Spinal cord (tissue), 10 donors: ENCODE measurements around the gene NFATC4. TPM values are rescaled to one million over a fixed set of nuclear protein-coding genes. Genes with fewer than 3 reads are reported as not detected.
"Not testable (repeated sequence)": the region's sequence is repeated elsewhere in the genome, so short reads cannot be mapped to it uniquely, and the experiment has no call there.

ENCODE experiments used
- DNase-seq, 6 donors: peaks; one replicate each; pipeline versions ENCODE4 v3.0.0 to v3.0.0-alpha.2; 2013 to 2015; ENCODE audit warnings: low spot score in 6 of 6, low read depth in 4 of 6
- H3K27ac ChIP-seq: one replicate; pipeline ENCODE4 v1.5.1; 2013; ENCODE audit warnings: low read depth, low read length, control low read depth
- H3K27me3 ChIP-seq: one replicate; pipeline ENCODE4 v1.6.1; 2013; ENCODE audit warnings: low read length; ENCODE audit not compliant: control insufficient read depth, insufficient read depth
- H3K36me3 ChIP-seq: one replicate; pipeline ENCODE4 v1.6.1; 2013; ENCODE audit warnings: low read length; ENCODE audit not compliant: control insufficient read depth, insufficient read depth
- H3K4me1 ChIP-seq: one replicate; pipeline ENCODE4 v1.6.1; 2013; ENCODE audit warnings: low read length; ENCODE audit not compliant: control insufficient read depth, insufficient read depth
- H3K4me3 ChIP-seq: one replicate; pipeline ENCODE4 v1.5.1; 2013; ENCODE audit warnings: low read depth, low read length, control low read depth
- H3K9me3 ChIP-seq: one replicate; pipeline ENCODE4 v1.6.1; 2013; ENCODE audit warnings: low read length; ENCODE audit not compliant: control insufficient read depth, insufficient read depth
- WGBS: methylation state at CpG from one replicate; pipeline ENCODE4 v1.1.5; 2013; ENCODE audit warnings: missing lambda C conversion rate; ENCODE audit not compliant: insufficient coverage; 5-methylcytosine and 5-hydroxymethylcytosine counted together
- long read RNA-seq, 4 donors: transcript quantifications; one replicate each; lab custom pipeline, GENCODE V29; 2026
- polyA plus RNA-seq, 2 donors: library from polyadenylated mRNA; unstranded; fragments of 120-200 nt; gene quantifications; one replicate each; pipeline ENCODE4 v1.2.1, GENCODE V29; 2013; ENCODE audit not compliant: insufficient read length in 2 of 2
- total RNA-seq, 2 donors: library from RNA; depleted of rRNA in 1 of 2; stranded (reverse); fragments of 120-200 nt in 1 of 2; fragments of >200 nt in 1 of 2; gene quantifications; one replicate each; pipeline versions ENCODE4 v1.2.3 to v1.2.4, GENCODE V29; 2013 to 2014
- donor health status: healthy.

Gene NFATC4
- total RNA-seq: 10 to 100 TPM; 10.8 to 63.3 TPM
- polyA plus RNA-seq: 10 to 100 TPM; 23.6 to 42.0 TPM
- long read RNA-seq, donor 1, partial matches to known transcripts: 0 of 1 reads
- long read RNA-seq, donor 1, other reads (novel, unspliced or antisense): 0 of 1 reads
- long read RNA-seq, donor 2: 0 reads
- long read RNA-seq, donor 3: 0 reads
- long read RNA-seq, donor 4, full-length matches to known transcripts: 7 of 19 reads
- long read RNA-seq, donor 4, partial matches to known transcripts: 12 of 19 reads
- long read RNA-seq, donor 4, other reads (novel, unspliced or antisense): 0 of 19 reads

- peak in 5 of 6 donors; percentile 46 to 93 (median 60) for DNase-seq
- 3% methylated on average over 10 of the region's 21 CpGs for WGBS
These were observed at the start of gene NFATC4 for GRCh38 chr14:24367514-24368211. NFATC4 (plus strand) TSS chr14:24368184; CDS start chr14:24368341, 157 bp downstream.

GRCh38 chr14:24321212-24321975 is 46.6 kb upstream of the NFATC4 start:
- no peak overlapping the region for H3K4me3 ChIP-seq
- no peak overlapping the region for H3K27ac ChIP-seq
- H3K36me3 ChIP-seq: no peaks in the 10 kb centered on the region
- no peaks in the 10 kb centered on the region for H3K4me1 ChIP-seq
- WGBS: 81% methylated on average over 8 of the region's 14 CpGs
- DNase-seq: no peak
- H3K9me3 ChIP-seq: no peaks in the 10 kb centered on the region
- H3K27me3 ChIP-seq: peaks cover 44% of the 10 kb centered on the region

More at GRCh38 chr14:24367514-24368211, at the start of gene NFATC4:
- H3K4me1 ChIP-seq: peaks cover 52% of the 10 kb centered on the region
- H3K27me3 ChIP-seq: no peaks in the 10 kb centered on the region
- no peaks in the 10 kb centered on the region for H3K9me3 ChIP-seq
- H3K27ac ChIP-seq: peak within 1 kb of the TSS; percentile 98
- H3K4me3 ChIP-seq: peak within 1 kb of the TSS; percentile 66
- H3K36me3 ChIP-seq: peaks cover 14% of the 10 kb centered on the region

GRCh38 chr14:24322672-24323071 is 45.3 kb upstream of the NFATC4 start:
- H3K27me3 ChIP-seq: peaks cover 31% of the 10 kb centered on the region

GRCh38 chr14:24323341-24323740 is 44.6 kb upstream of the NFATC4 start:
- Histone ChIP-seq H3K36me3 (no peaks in the 10 kb centered on the region), H3K27ac (no peak overlapping the region), H3K4me3 (no peak overlapping the region), H3K9me3 (no peaks in the 10 kb centered on the region), H3K4me1 (no peaks in the 10 kb centered on the region), H3K27me3 (peaks cover 24% of the 10 kb centered on the region)
- DNase-seq: no peak
- 55% methylated on average over 3 of the region's 3 CpGs for WGBS

More at GRCh38 chr14:24322672-24323071, 45.3 kb upstream of the NFATC4 start:
- Histone ChIP-seq H3K36me3 (no peaks in the 10 kb centered on the region), H3K27ac (no peak overlapping the region), H3K4me1 (no peaks in the 10 kb centered on the region), H3K4me3 (no peak overlapping the region), H3K9me3 (no peaks in the 10 kb centered on the region)
- 79% methylated on average over 9 of the region's 10 CpGs for WGBS
- no peak for DNase-seq

GRCh38 chr14:24324024-24324423 is 44.0 kb upstream of the NFATC4 start:
- Histone ChIP-seq H3K4me3 (no peak overlapping the region), H3K36me3 (no peaks in the 10 kb centered on the region), H3K27ac (no peak overlapping the region), H3K4me1 (no peaks in the 10 kb centered on the region), H3K9me3 (no peaks in the 10 kb centered on the region), H3K27me3 (peaks cover 18% of the 10 kb centered on the region)
- 70% methylated on average over 4 of the region's 6 CpGs for WGBS
- DNase-seq: no peak

- no peaks in the 10 kb centered on the region for H3K9me3 ChIP-seq
- WGBS: 95% methylated on average over 4 of the region's 5 CpGs
- no peaks in the 10 kb centered on the region for H3K36me3 ChIP-seq
- H3K4me1 ChIP-seq: no peaks in the 10 kb centered on the region
- no peak for DNase-seq
- no peak overlapping the region for H3K27ac ChIP-seq
- peaks cover 7% of the 10 kb centered on the region for H3K27me3 ChIP-seq
- no peak overlapping the region for H3K4me3 ChIP-seq
These were observed 42.9 kb upstream of the NFATC4 start for GRCh38 chr14:24325041-24325530.

GRCh38 chr14:24325963-24326362 is 42.0 kb upstream of the NFATC4 start:
- no peaks in the 10 kb centered on the region for H3K9me3 ChIP-seq
- H3K36me3 ChIP-seq: no peaks in the 10 kb centered on the region
- no peak overlapping the region for H3K27ac ChIP-seq
- DNase-seq: no peak
- 33% methylated on average over 6 of the region's 9 CpGs for WGBS
- no peak overlapping the region for H3K4me3 ChIP-seq
- H3K27me3 ChIP-seq: peaks cover 8% of the 10 kb centered on the region
- no peaks in the 10 kb centered on the region for H3K4me1 ChIP-seq

GRCh38 chr14:24327303-24327702 is 40.7 kb upstream of the NFATC4 start:
- 80% methylated on average over 2 of the region's 2 CpGs for WGBS
- H3K27ac ChIP-seq: no peak overlapping the region

GRCh38 chr14:24327914-24328313 is 40.1 kb upstream of the NFATC4 start:
- not testable (repeated sequence) for H3K27ac ChIP-seq, H3K9me3 ChIP-seq, H3K36me3 ChIP-seq, H3K4me3 ChIP-seq
- DNase-seq: peak in 1 of 6 donors; percentile 43
- Histone ChIP-seq H3K27me3 (peaks cover 19% of the 10 kb centered on the region), H3K4me1 (peaks cover 14% of the 10 kb centered on the region)
- WGBS: 0% methylated on average over 1 of the region's 9 CpGs

More at GRCh38 chr14:24327303-24327702, 40.7 kb upstream of the NFATC4 start:
- Histone ChIP-seq H3K9me3 (no peaks in the 10 kb centered on the region), H3K4me3 (no peak overlapping the region), H3K36me3 (no peaks in the 10 kb centered on the region), H3K27me3 (peaks cover 17% of the 10 kb centered on the region), H3K4me1 (peaks cover 8% of the 10 kb centered on the region)
- DNase-seq: no peak
